ENCODE results near the gene POFUT2. TPM values are rescaled to one million over a fixed set of nuclear protein-coding genes. Genes with fewer than 3 reads are reported as not detected.

Gene POFUT2
- total RNA-seq, 4 donors from 2014 or later, result 4.8 to 11.0 (median 5.9) TPM

DNA sequence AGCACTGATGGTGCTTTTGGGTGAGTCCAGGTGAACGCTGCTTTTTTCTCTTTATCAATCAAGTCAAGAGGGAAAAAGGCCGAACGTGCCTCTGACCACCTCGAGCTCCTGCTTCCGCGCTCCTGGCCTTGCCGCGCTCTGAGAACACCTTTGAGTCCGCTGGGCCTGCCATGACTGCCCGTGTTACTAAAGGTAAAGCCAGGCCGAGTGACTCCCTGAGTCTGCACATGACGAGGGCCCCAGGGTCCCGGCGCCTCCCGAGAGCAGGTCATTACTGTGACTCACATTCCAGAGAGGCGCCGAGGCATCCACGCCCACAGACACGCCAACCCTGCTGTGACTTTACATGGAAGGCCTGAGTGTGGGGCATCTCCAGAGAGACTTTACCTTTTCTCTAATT, 11.1 kb downstream of the POFUT2 start:
- H3K27ac ChIP-seq, result no peak overlapping the region
- intact Hi-C loops (cut with DNase I; ENCODE audit: low total_unique reads) (no loop called here), in situ Hi-C loops (cut with MboI; ENCODE audit: low sequenced_read_pairs in 4 of 4) (loop anchor here in 1 of 4 donors (25.0 kb wide), 2 partner anchors 161 to 339 kb away; partner anchors contain the start of gene SLX9)
- no peak overlapping the region for H3K4me3 ChIP-seq
- ATAC-seq, result no peak
- H3K36me3 ChIP-seq, result peaks cover 2 to 80% of the 10 kb centered on the region in 2 donors
- no peaks in the 10 kb centered on the region for H3K27me3 ChIP-seq
- no peak for TF ChIP-seq POLR2A (IDR thresholded peaks at IDR 0.05)
- TF ChIP-seq, protein P1, sequence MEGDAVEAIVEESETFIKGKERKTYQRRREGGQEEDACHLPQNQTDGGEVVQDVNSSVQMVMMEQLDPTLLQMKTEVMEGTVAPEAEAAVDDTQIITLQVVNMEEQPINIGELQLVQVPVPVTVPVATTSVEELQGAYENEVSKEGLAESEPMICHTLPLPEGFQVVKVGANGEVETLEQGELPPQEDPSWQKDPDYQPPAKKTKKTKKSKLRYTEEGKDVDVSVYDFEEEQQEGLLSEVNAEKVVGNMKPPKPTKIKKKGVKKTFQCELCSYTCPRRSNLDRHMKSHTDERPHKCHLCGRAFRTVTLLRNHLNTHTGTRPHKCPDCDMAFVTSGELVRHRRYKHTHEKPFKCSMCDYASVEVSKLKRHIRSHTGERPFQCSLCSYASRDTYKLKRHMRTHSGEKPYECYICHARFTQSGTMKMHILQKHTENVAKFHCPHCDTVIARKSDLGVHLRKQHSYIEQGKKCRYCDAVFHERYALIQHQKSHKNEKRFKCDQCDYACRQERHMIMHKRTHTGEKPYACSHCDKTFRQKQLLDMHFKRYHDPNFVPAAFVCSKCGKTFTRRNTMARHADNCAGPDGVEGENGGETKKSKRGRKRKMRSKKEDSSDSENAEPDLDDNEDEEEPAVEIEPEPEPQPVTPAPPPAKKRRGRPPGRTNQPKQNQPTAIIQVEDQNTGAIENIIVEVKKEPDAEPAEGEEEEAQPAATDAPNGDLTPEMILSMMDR (IDR thresholded peaks at IDR 0.05 in 4 of 5, conservative IDR thresholded peaks at IDR 0.05 in 1 of 5), result no peak
- DNase-seq, result peak in 1 of 2 donors; percentile 4
- H3K9me3 ChIP-seq, result no peaks in the 10 kb centered on the region
- H3K4me1 ChIP-seq, result no peaks in the 10 kb centered on the region

GRCh38 chr21:45270306-45270821, 17.3 kb downstream of the POFUT2 start:
- H3K9me3 ChIP-seq, result no peaks in the 10 kb centered on the region
- DNase-seq, result no peak
- no peak for ATAC-seq
- H3K36me3 ChIP-seq, result peaks cover 2 to 72% of the 10 kb centered on the region in 2 donors
- H3K27me3 ChIP-seq, result no peaks in the 10 kb centered on the region
- H3K27ac ChIP-seq, result no peak overlapping the region
- no peak for TF ChIP-seq POLR2A (IDR thresholded peaks at IDR 0.05)
- TF ChIP-seq, protein P1 (IDR thresholded peaks at IDR 0.05 in 4 of 5, conservative IDR thresholded peaks at IDR 0.05 in 1 of 5), result no peak
- intact Hi-C loops (cut with DNase I; ENCODE audit: low total_unique reads), result no loop called here
- H3K4me3 ChIP-seq, result no peak overlapping the region
- in situ Hi-C loops (cut with MboI; ENCODE audit: low sequenced_read_pairs in 4 of 4), result no loop called here
- no peaks in the 10 kb centered on the region for H3K4me1 ChIP-seq

DNA sequence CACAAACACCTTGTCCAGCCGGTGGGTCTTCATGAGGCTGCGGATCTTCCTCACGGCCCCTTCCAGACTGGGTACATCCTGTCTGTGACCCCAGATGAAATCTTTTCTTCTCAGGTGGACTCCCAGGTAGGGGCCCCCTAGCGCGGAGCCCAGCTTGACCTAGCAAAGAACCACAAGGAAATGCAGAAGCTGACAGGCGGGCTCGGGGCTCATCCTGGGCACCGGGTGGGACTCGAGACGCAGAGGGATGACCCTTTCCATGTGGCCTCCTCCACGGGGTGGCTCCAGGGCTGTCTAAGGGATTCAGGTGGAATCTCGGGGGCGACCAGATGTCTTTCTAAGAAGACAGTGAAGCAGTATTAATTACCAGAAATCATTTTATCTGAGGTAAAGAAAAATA, 17.8 kb downstream of the POFUT2 start:
- Histone ChIP-seq H3K4me1 (no peaks in the 10 kb centered on the region), H3K27me3 (no peaks in the 10 kb centered on the region), H3K27ac (no peak overlapping the region), H3K4me3 (no peak overlapping the region), H3K36me3 (peaks cover 2 to 72% of the 10 kb centered on the region in 2 donors), H3K9me3 (no peaks in the 10 kb centered on the region)
- no peak for ATAC-seq
- in situ Hi-C loops (cut with MboI; ENCODE audit: low sequenced_read_pairs in 4 of 4), result no loop called here
- intact Hi-C loops (cut with DNase I; ENCODE audit: low total_unique reads), result no loop called here
- TF ChIP-seq, protein P1 (IDR thresholded peaks at IDR 0.05 in 4 of 5, conservative IDR thresholded peaks at IDR 0.05 in 1 of 5), result no peak
- no peak for TF ChIP-seq POLR2A (IDR thresholded peaks at IDR 0.05)
- no peak for DNase-seq

GRCh38 chr21:45267390-45267760, 20.3 kb downstream of the POFUT2 start:
- H3K27ac ChIP-seq, result no peak overlapping the region
- TF ChIP-seq POLR2A (IDR thresholded peaks at IDR 0.05), result no peak
- no peaks in the 10 kb centered on the region for H3K9me3 ChIP-seq
- H3K4me3 ChIP-seq, result no peak overlapping the region
- no peaks in the 10 kb centered on the region for H3K4me1 ChIP-seq
- peaks cover 0 to 72% of the 10 kb centered on the region in 2 donors for H3K36me3 ChIP-seq
- intact Hi-C loops (cut with DNase I; ENCODE audit: low total_unique reads) (no loop called here), in situ Hi-C loops (cut with MboI; ENCODE audit: low sequenced_read_pairs in 4 of 4) (no loop called here)
- no peak for ATAC-seq
- DNase-seq, result no peak
- no peaks in the 10 kb centered on the region for H3K27me3 ChIP-seq

GRCh38 chr21:45266518-45267389, 20.9 kb downstream of the POFUT2 start:
- in situ Hi-C loops (cut with MboI; ENCODE audit: low sequenced_read_pairs in 4 of 4) (no loop called here), intact Hi-C loops (cut with DNase I; ENCODE audit: low total_unique reads) (no loop called here)
- ATAC-seq, result no peak
- Histone ChIP-seq H3K27me3 (no peaks in the 10 kb centered on the region), H3K4me1 (no peaks in the 10 kb centered on the region), H3K36me3 (peaks cover 0 to 66% of the 10 kb centered on the region in 2 donors), H3K4me3 (no peak overlapping the region), H3K27ac (no peak overlapping the region), H3K9me3 (no peaks in the 10 kb centered on the region)
- no peak for TF ChIP-seq POLR2A (IDR thresholded peaks at IDR 0.05)
- TF ChIP-seq, protein P1 (IDR thresholded peaks at IDR 0.05 in 4 of 5, conservative IDR thresholded peaks at IDR 0.05 in 1 of 5), result no peak
- DNase-seq, result no peak

Measured in gastrocnemius medialis (tissue), 4 donors.